IMR-90 (cell line): ENCODE measurements around the gene PACSIN3. TPM values are rescaled to one million over a fixed set of nuclear protein-coding genes. Genes with fewer than 3 reads are reported as not detected.

Experiments
- ATAC-seq: fragments of 200-7000 bp; cut with Tn5 transposase; 2 replicates; pipeline ENCODE4 v1.9.1; 2020; ENCODE audit warnings: low read depth, mild to moderate bottlenecking, moderate library complexity
- BruUV-seq: library from RNA; stranded (reverse); fragments of 400-500 nt; replicated peaks from 2 replicates; lab custom pipeline; 2021; lab: Mats Ljungman, UMichigan
- CTCF ChIA-PET: fragments of 300-600 bp; formaldehyde crosslinking; extraction: SDS; loops from one replicate; lab custom pipeline; 2021; ENCODE audit warnings: antibody characterized with exemption; lab: Yijun Ruan, JAX
- POLR2A ChIA-PET: fragments of 300-600 bp; sonication (Branson Sonifier 250); formaldehyde crosslinking; loops from one replicate; lab custom pipeline; 2022; ENCODE audit warnings: antibody characterized with exemption; ENCODE audit not compliant: unreplicated experiment; lab: Charles Lee
- DNase-seq: peaks from one replicate; pipeline ENCODE4 v3.0.0; 2013
- H2AFZ ChIP-seq: replicated peaks from 2 replicates; pipeline ENCODE3; 2013; ENCODE audit warnings: low read length, mild to moderate bottlenecking; ENCODE audit not compliant: poor library complexity
- H2AK5ac ChIP-seq: 2 replicates; pipeline ENCODE4 v1.6.1; 2013; ENCODE audit warnings: low read depth, low read length, inconsistent platforms
- H2AK9ac ChIP-seq: replicated peaks from 2 replicates; pipeline ENCODE3; 2013; ENCODE audit warnings: mild to moderate bottlenecking, low read depth, low read length, moderate library complexity; ENCODE audit not compliant: poor library complexity
- H2BK120ac ChIP-seq: 2 replicates; pipeline ENCODE4 v1.6.1; 2013; ENCODE audit warnings: low read depth, low read length, inconsistent platforms
- H2BK15ac ChIP-seq: 3 replicates; pipeline ENCODE4 v1.6.1; 2013; ENCODE audit warnings: low read depth, low read length, inconsistent platforms
- H2BK20ac ChIP-seq: 2 replicates; pipeline ENCODE4 v1.6.1; 2013; ENCODE audit warnings: low read depth, mild to moderate bottlenecking, inconsistent platforms, low read length, moderate library complexity
- H2BK5ac ChIP-seq: 2 replicates; pipeline ENCODE4 v1.6.1; 2013; ENCODE audit warnings: mild to moderate bottlenecking, low read depth, low read length, inconsistent platforms; ENCODE audit not compliant: poor library complexity, severe bottlenecking
- H3K14ac ChIP-seq: replicated peaks from 2 replicates; pipeline ENCODE4 v1.6.1; 2013; ENCODE audit warnings: low read depth, low read length, inconsistent platforms
- H3K18ac ChIP-seq: 2 replicates; pipeline ENCODE4 v1.6.1; 2013; ENCODE audit warnings: low read depth, low read length, control low read depth
- H3K23ac ChIP-seq: 2 replicates; pipeline ENCODE4 v1.6.1; 2013; ENCODE audit warnings: low read depth, low read length, inconsistent platforms
- H3K27ac ChIP-seq: 2 replicates; pipeline ENCODE4 v1.5.1; 2013; ENCODE audit warnings: mild to moderate bottlenecking, control low read depth, low read length; ENCODE audit not compliant: insufficient read depth
- H3K27me3 ChIP-seq: 2 replicates; pipeline ENCODE4 v1.6.1; 2013; ENCODE audit warnings: low read length; ENCODE audit not compliant: control insufficient read depth, insufficient read depth
- H3K36me3 ChIP-seq: 2 replicates; pipeline ENCODE4 v1.6.1; 2013; ENCODE audit warnings: low read length, mixed read lengths; ENCODE audit not compliant: control insufficient read depth, insufficient read depth
- H3K4ac ChIP-seq: 2 replicates; pipeline ENCODE4 v1.6.1; 2013; ENCODE audit warnings: low read depth, low read length, inconsistent platforms
- H3K4me1 ChIP-seq: 2 replicates; pipeline ENCODE4 v1.6.1; 2013; ENCODE audit warnings: low read length, mixed read lengths; ENCODE audit not compliant: control insufficient read depth, insufficient read depth
- H3K4me2 ChIP-seq: 2 replicates; pipeline ENCODE4 v1.6.1; 2013; ENCODE audit warnings: low read depth, mild to moderate bottlenecking, control low read depth, low read length, moderate library complexity
- H3K4me3 ChIP-seq: 2 replicates; pipeline ENCODE4 v1.5.1; 2013; ENCODE audit warnings: low read depth, mild to moderate bottlenecking, control low read depth, low read length, moderate library complexity; ENCODE audit not compliant: insufficient read depth
- H3K56ac ChIP-seq: 2 replicates; pipeline ENCODE4 v1.6.1; 2013; ENCODE audit warnings: low read length, inconsistent platforms; ENCODE audit not compliant: insufficient read depth; ENCODE audit errors: extremely low read depth
- H3K79me1 ChIP-seq, 2 experiments: 2 replicates each; pipeline ENCODE4 v1.6.1; 2013; ENCODE audit warnings: low read length in 2 of 2, inconsistent platforms in 1 of 2, low read depth in 1 of 2
- H3K9ac ChIP-seq: 2 replicates; pipeline ENCODE4 v1.6.1; 2013; ENCODE audit warnings: low read depth, low read length, control low read depth
- H3K9me1 ChIP-seq: 2 replicates; pipeline ENCODE4 v1.6.1; 2013; ENCODE audit warnings: low read length, inconsistent platforms; ENCODE audit not compliant: insufficient read depth
- H3K9me3 ChIP-seq: 2 replicates; pipeline ENCODE4 v1.6.1; 2013; ENCODE audit warnings: low read length; ENCODE audit not compliant: control insufficient read depth, insufficient read depth
- H4K20me1 ChIP-seq: 2 replicates; pipeline ENCODE4 v1.6.1; 2013; ENCODE audit warnings: low read length, inconsistent platforms; ENCODE audit not compliant: insufficient read depth
- H4K5ac ChIP-seq: 2 replicates; pipeline ENCODE4 v1.6.1; 2013; ENCODE audit warnings: mild to moderate bottlenecking, low read depth, low read length, control low read depth
- H4K8ac ChIP-seq, 2 experiments: 2 replicates each; pipeline ENCODE4 v1.6.1; 2013; ENCODE audit warnings: low read depth in 2 of 2, low read length in 2 of 2, control low read depth in 1 of 2, inconsistent platforms in 1 of 2
- H4K91ac ChIP-seq: 2 replicates; pipeline ENCODE4 v1.6.1; 2013; ENCODE audit warnings: low read depth, low read length, inconsistent platforms; ENCODE audit not compliant: insufficient read depth
- BHLHE40 ChIP-seq: fragments of 150-350 bp; IDR thresholded peaks from 2 replicates; pipeline ENCODE4 v1.6.1; 2016; ENCODE audit warnings: mild to moderate bottlenecking, low read depth, low read length
- CEBPB ChIP-seq: IDR thresholded peaks from 2 replicates; pipeline ENCODE4 v1.6.1; 2012; ENCODE audit warnings: low read depth, low read length, improper control_type of control experiment
- CHD1 ChIP-seq: IDR thresholded peaks from 2 replicates; pipeline ENCODE4 v1.6.1; 2012; ENCODE audit warnings: low read depth, low read length, improper control_type of control experiment
- CTCF ChIP-seq: conservative IDR thresholded peaks from 2 replicates; pipeline ENCODE4 v1.5.1; 2012; ENCODE audit warnings: mild to moderate bottlenecking, low read depth, low read length, improper control_type of control experiment
- ELK1 ChIP-seq: fragments of 150-350 bp; IDR thresholded peaks from 2 replicates; pipeline ENCODE4 v1.6.1; 2016; ENCODE audit warnings: low read depth, mild to moderate bottlenecking, low read length, moderate library complexity, borderline replicate concordance
- MAFK ChIP-seq: IDR thresholded peaks from 2 replicates; pipeline ENCODE4 v1.6.1; 2012; ENCODE audit warnings: low read depth, low read length, improper control_type of control experiment
- MAZ ChIP-seq: IDR thresholded peaks from 2 replicates; pipeline ENCODE4 v1.6.1; 2012; ENCODE audit warnings: low read depth, mild to moderate bottlenecking, low read length, improper control_type of control experiment, moderate library complexity, borderline replicate concordance
- MXI1 ChIP-seq: IDR thresholded peaks from 2 replicates; pipeline ENCODE4 v1.6.1; 2012; ENCODE audit warnings: low read depth, mild to moderate bottlenecking, low read length, moderate library complexity, borderline replicate concordance
- NFE2L2 ChIP-seq: fragments of 150-350 bp; IDR thresholded peaks from 2 replicates; pipeline ENCODE4 v1.6.1; 2016; ENCODE audit warnings: low read depth, mild to moderate bottlenecking, low read length
- POLR2A ChIP-seq: IDR thresholded peaks from 2 replicates; pipeline ENCODE4 v1.6.1; 2012; ENCODE audit warnings: mild to moderate bottlenecking, low read depth, low read length
- RAD21 ChIP-seq: IDR thresholded peaks from 2 replicates; pipeline ENCODE4 v1.6.1; 2012; ENCODE audit warnings: low read length, improper control_type of control experiment
- RFX5 ChIP-seq: IDR thresholded peaks from 2 replicates; pipeline ENCODE4 v1.8.0; 2012; ENCODE audit warnings: low read depth, mild to moderate bottlenecking, low read length, moderate library complexity
- SMC3 ChIP-seq: fragments of 150-350 bp; IDR thresholded peaks from 2 replicates; pipeline ENCODE4 v1.6.1; 2016; ENCODE audit warnings: low read depth, mild to moderate bottlenecking, antibody characterized with exemption, low read length, moderate library complexity
- USF2 ChIP-seq: fragments of 150-350 bp; IDR thresholded peaks from 2 replicates; pipeline ENCODE4 v1.6.1; 2017; ENCODE audit warnings: mild to moderate bottlenecking, antibody characterized with exemption, low read length, low read depth
- WGBS, 2 experiments: methylation state at CpG; one replicate each; pipeline versions ENCODE4 v1.1.5 to v1.1.7; 2013; ENCODE audit warnings: missing lambda C conversion rate in 2 of 2; ENCODE audit not compliant: insufficient read length in 1 of 2; ENCODE audit errors: extremely low coverage in 2 of 2; 5-methylcytosine and 5-hydroxymethylcytosine counted together
- dilution Hi-C: fragments of 300-500 bp; cut with HindIII; formaldehyde crosslinking; loops from one replicate; pipeline ENCODE4 v1.14.3; 2018; ENCODE audit warnings: low sequenced_read_pairs; ENCODE audit not compliant: unreplicated experiment
- in situ Hi-C: fragments of 300-500 bp; cut with MboI; formaldehyde crosslinking; loops from 3 replicates; pipeline ENCODE4 v1.14.3; 2019; ENCODE audit warnings: low sequenced_read_pairs, inconsistent platforms, mixed read lengths
- intact Hi-C: fragments of 100-400 bp; cut with micrococcal nuclease; formaldehyde crosslinking; loops from 2 replicates; pipeline ENCODE4 v1.10.0; 2022
- polyA plus RNA-seq, 3 experiments: library from polyadenylated mRNA; depleted of rRNA; stranded (reverse); fragments of >200 nt; gene quantifications; 2 replicates each; pipeline ENCODE4 v1.2.3, GENCODE V29; 2012; ENCODE audit warnings: low replicate concordance in 1 of 3
- total RNA-seq: library from RNA; depleted of rRNA; stranded (reverse); fragments of >200 nt; gene quantifications from 2 replicates; pipeline ENCODE4 v1.2.3, GENCODE V29; 2012

Gene PACSIN3
- total and polyA plus RNA-seq, 2 of the 4 experiments (the other 2 are of a cell fraction) = 19.2 to 21.1 TPM

GRCh38 chr11:47184711-47185304, 1.4 kb downstream of the PACSIN3 start:
- Histone ChIP-seq H3K27me3 (no peaks in the 10 kb centered on the region), H3K4me1 (peaks cover 18% of the 10 kb centered on the region), H3K36me3 (peaks cover 10% of the 10 kb centered on the region; the same call in 1 of the 2 replicates), H2AK9ac (peak overlapping the region; percentile 94), H4K91ac (peak overlapping the region; percentile 21; the same call in 1 of the 2 replicates), H4K5ac (no peak overlapping the region), H3K79me1 (peaks cover 4 to 27% of the 10 kb centered on the region in 2 experiments; a peak in 2 of 4 replicates), H3K56ac (no peak overlapping the region), H2AK5ac (peak overlapping the region; percentile 27; the same call in 1 of the 2 replicates), H3K23ac (peak overlapping the region; percentile 60; the same call in 1 of the 2 replicates), H2BK20ac (no peak overlapping the region), H2AFZ (peak overlapping the region; percentile 95), H3K9me1 (no peaks in the 10 kb centered on the region), H3K4me2 (peak overlapping the region; percentile 94), H3K27ac (peak overlapping the region; percentile 48), H2BK5ac (no peak overlapping the region), H3K18ac (peak overlapping the region; percentile 20; the same call in 1 of the 2 replicates), H3K4me3 (peak overlapping the region; percentile 94), H3K9me3 (no peaks in the 10 kb centered on the region), H3K9ac (peak overlapping the region; percentile 72), H4K20me1 (peaks cover 4% of the 10 kb centered on the region; the same call in 1 of the 2 replicates), H4K8ac (peak overlapping the region; percentile 42 to 90; a peak in 2 of 4 replicates), H3K4ac (peak overlapping the region; percentile 68), H3K14ac (peak overlapping the region; percentile 48; the same call in 1 of the 2 replicates), H2BK15ac (no peak overlapping the region), H2BK120ac (peak overlapping the region; percentile 38; the same call in 1 of the 2 replicates)
- no peak for ATAC-seq
- BruUV-seq = no TSS peak
- intact Hi-C loops = no loop called here
- ChIA-PET POLR2A (interaction anchor here (1.4 kb wide), 1 partner anchor 75 kb away, joined by 4 read pairs; no protein-coding TSS in a partner anchor), CTCF (interaction anchor here (0.8 to 1.0 kb wide), 3 partner anchors 49 to 75 kb away, joined by 3 to 4 read pairs (median 3); no protein-coding TSS in a partner anchor)
- in situ Hi-C loops = loop anchor here (5.0 kb wide), 1 partner anchor 162 kb away; no protein-coding TSS in a partner anchor
- no peak for DNase-seq
- 43% methylated on average over 1 of the region's 13 CpGs; no CpG with 5 or more reads in 1 of the 2 experiments for WGBS, 2 experiments
- dilution Hi-C loops = no loop called here
- no peak for TF ChIP-seq RFX5
- no peak for TF ChIP-seq MAFK
- no peak for TF ChIP-seq USF2
- TF ChIP-seq POLR2A = no peak
- no peak for TF ChIP-seq ELK1
- TF ChIP-seq MAZ = no peak
- TF ChIP-seq CTCF = no peak
- no peak for TF ChIP-seq BHLHE40
- TF ChIP-seq NFE2L2 = no peak
- TF ChIP-seq RAD21 = no peak
- no peak for TF ChIP-seq SMC3
- no peak for TF ChIP-seq MXI1
- TF ChIP-seq CHD1 = no peak
- TF ChIP-seq CEBPB = no peak
